HepG2 (cell line): Measurements from ENCODE around the gene RASA2. TPM values are rescaled to one million over a fixed set of nuclear protein-coding genes. Genes with fewer than 3 reads are reported as not detected.
A peak's percentile ranks its signal among the peaks of the same experiment; 100 is the strongest.

Experiments used
- ATAC-seq: fragments of 200-7000 bp; cut with Tn5 transposase; 3 replicates; pipeline ENCODE4 v1.9.1; 2020; ENCODE audit warnings: mild to moderate bottlenecking, moderate library complexity
- BruUV-seq: library from RNA; stranded (reverse); fragments of 400-500 nt; replicated peaks from 2 replicates; lab custom pipeline; 2021; lab: Mats Ljungman, UMichigan
- CTCF ChIA-PET: fragments of 300-600 bp; formaldehyde crosslinking; extraction: SDS; loops from one replicate; lab custom pipeline; 2021; ENCODE audit warnings: low total read pairs, inconsistent platforms, low intra/inter-chr PET ratio; lab: Yijun Ruan, JAX
- POLR2A ChIA-PET: fragments of 350-600 bp; sonication (Branson Sonifier 250); formaldehyde crosslinking; loops from one replicate; lab custom pipeline; 2020; ENCODE audit warnings: antibody characterized with exemption, inconsistent platforms; lab: Yijun Ruan, JAX
- DNase-seq: peaks from one replicate; pipeline ENCODE4 v3.0.0-alpha.2; 2015; ENCODE audit warnings: low spot score
- FAIRE-seq: peaks from 3 replicates; lab custom pipeline; 2011; peaks lifted over from hg19 to GRCh38; lab: Jason Lieb, UNC
- H2AFZ ChIP-seq: one replicate; pipeline ENCODE4 v1.6.1; 2011; ENCODE audit warnings: low read length, inconsistent platforms
- H3K27ac ChIP-seq: fragments of 300-600 bp; 3 replicates; pipeline ENCODE4 v1.8.0; 2011; ENCODE audit warnings: mixed run types, mild to moderate bottlenecking, mixed read lengths, low read length, inconsistent platforms; ENCODE audit not compliant: insufficient read depth; ENCODE audit errors: extremely low read length
- H3K27me3 ChIP-seq, 2 experiments: fragments of 200-600 bp in 1 of 2; 2 replicates in 1 of 2; 3 replicates in 1 of 2; pipeline versions ENCODE4 v1.6.0 to v1.8.0; 2011; ENCODE audit warnings: low read length in 2 of 2, mild to moderate bottlenecking in 2 of 2, moderate library complexity in 2 of 2, inconsistent platforms in 1 of 2; ENCODE audit not compliant: insufficient read depth in 2 of 2, control insufficient read depth in 1 of 2
- H3K36me3 ChIP-seq, 2 experiments: fragments of 200-600 bp in 1 of 2; replicated peaks in 1 of 2; 2 replicates in 1 of 2; 3 replicates in 1 of 2; pipeline versions ENCODE4 v1.5.1 to v1.8.0; 2011; ENCODE audit warnings: low read length in 2 of 2, inconsistent platforms in 1 of 2; ENCODE audit not compliant: insufficient read depth in 2 of 2, control insufficient read depth in 1 of 2
- H3K4me1 ChIP-seq: 2 replicates; pipeline ENCODE4 v1.5.1; 2012; ENCODE audit warnings: low read length, inconsistent platforms; ENCODE audit not compliant: insufficient read depth
- H3K4me2 ChIP-seq: 2 replicates; pipeline ENCODE4 v1.6.0; 2011; ENCODE audit warnings: low read depth, low read length, inconsistent platforms
- H3K4me3 ChIP-seq, 3 experiments: fragments of 200-600 bp in 1 of 3; sonication (generic), shearing (Covaris generic) in 1 of 3; replicated peaks in 1 of 3; 2 replicates each; pipeline ENCODE4 v1.5.1; 2011 to 2016; ENCODE audit warnings: low read length in 3 of 3, inconsistent platforms in 2 of 3, low read depth in 2 of 3, mild to moderate bottlenecking in 2 of 3, control low read depth in 1 of 3, mixed read lengths in 1 of 3; ENCODE audit not compliant: insufficient read depth in 1 of 3
- H3K79me2 ChIP-seq: one replicate; pipeline ENCODE4 v1.6.1; 2011; ENCODE audit warnings: low read length, inconsistent platforms; ENCODE audit not compliant: insufficient read depth
- H3K9ac ChIP-seq: 2 replicates; pipeline ENCODE4 v1.6.0; 2011; ENCODE audit warnings: mild to moderate bottlenecking, low read depth, low read length, inconsistent platforms; ENCODE audit not compliant: insufficient read depth
- H3K9me3 ChIP-seq: 2 replicates; pipeline ENCODE4 v1.5.1; 2012; ENCODE audit warnings: mild to moderate bottlenecking, low read length
- H4K20me1 ChIP-seq: 2 replicates; pipeline ENCODE4 v1.6.0; 2011; ENCODE audit warnings: inconsistent platforms, mild to moderate bottlenecking, low read length, moderate library complexity; ENCODE audit not compliant: insufficient read depth
- HOXA3 ChIP-seq: sonication (generic); formaldehyde crosslinking; IDR thresholded peaks from 2 replicates; pipeline ENCODE4 v1.5.0; 2020; ENCODE audit warnings: missing genetic modification reagents
- NFKB2 ChIP-seq: sonication (generic); formaldehyde crosslinking; IDR thresholded peaks from 2 replicates; pipeline ENCODE4 v1.4.0; 2020; ENCODE audit warnings: missing genetic modification reagents, borderline replicate concordance
- PHF8 ChIP-seq: sonication (generic); formaldehyde crosslinking; IDR thresholded peaks from 2 replicates; pipeline ENCODE4 v1.5.0; 2020; ENCODE audit warnings: missing genetic modification reagents
- SIX1 ChIP-seq: sonication (generic); formaldehyde crosslinking; IDR thresholded peaks from 2 replicates; pipeline ENCODE4 v1.4.0; 2020; ENCODE audit warnings: missing genetic modification reagents, borderline replicate concordance
- SP1 ChIP-seq, 2 experiments: fragments of 450-650 bp in 1 of 2; sonication (generic) in 1 of 2; formaldehyde crosslinking in 1 of 2; IDR thresholded peaks; 2 replicates each; pipeline versions ENCODE4 v1.4.0 to v1.6.1; 2016 to 2020; ENCODE audit warnings: missing genetic modification reagents in 1 of 2
- ZNF17 ChIP-seq: sonication (generic); formaldehyde crosslinking; IDR thresholded peaks from 2 replicates; pipeline ENCODE4 v1.5.0; 2020; ENCODE audit warnings: mild to moderate bottlenecking, missing genetic modification reagents
- ZSCAN20 ChIP-seq: sonication (generic); formaldehyde crosslinking; IDR thresholded peaks from 2 replicates; pipeline ENCODE4 v1.4.0; 2020; ENCODE audit warnings: missing genetic modification reagents, mild to moderate bottlenecking, borderline replicate concordance
- WGBS: methylation state at CpG from one replicate; pipeline ENCODE4 v1.1.6; 2017; ENCODE audit warnings: low lambda C conversion rate; 5-methylcytosine and 5-hydroxymethylcytosine counted together
- in situ Hi-C: cut with HindIII; loops from 2 replicates; pipeline ENCODE4 v1.10.0; 2017; ENCODE audit warnings: low pct_unique_long_range_greater_than_20kb; ENCODE audit not compliant: extremely low pct_ligation_motif_present
- intact Hi-C: fragments of 100-400 bp; cut with micrococcal nuclease; formaldehyde crosslinking; loops from one replicate; pipeline ENCODE4 v1.10.0; 2022; ENCODE audit not compliant: unreplicated experiment
- polyA plus RNA-seq, 8 experiments: library from polyadenylated mRNA; depleted of rRNA in 3 of 8; stranded (reverse) in 7 of 8; unstranded in 1 of 8; fragments of >200 nt; fragmentation: Illumina TruSeq in 4 of 8; extraction: Trizol in 4 of 8; gene quantifications; 2 replicates each; pipeline versions ENCODE4 v1.2.1 to v1.2.3, GENCODE V29; 2011 to 2016; ENCODE audit warnings: low read depth in 4 of 8, missing spikeins in 1 of 8, mixed read lengths in 1 of 8; ENCODE audit not compliant: insufficient read depth in 1 of 8
- total RNA-seq, 5 experiments: library from RNA; depleted of rRNA; stranded (reverse); fragments of >200 nt; fragmentation: Illumina TruSeq; extraction: Trizol; gene quantifications; 2 replicates each; pipeline ENCODE4 v1.2.3, GENCODE V29; 2016; ENCODE audit warnings: low read depth in 1 of 5
- TF ChIP-seq, protein P1 (sequence below): sonication (generic); formaldehyde crosslinking; IDR thresholded peaks from 2 replicates; pipeline ENCODE4 v1.4.0; 2020; ENCODE audit warnings: missing genetic modification reagents
- TF ChIP-seq, protein P2 (sequence below): sonication (generic); formaldehyde crosslinking; IDR thresholded peaks from 2 replicates; pipeline ENCODE4 v1.8.0; 2022; ENCODE audit warnings: missing genetic modification reagents, mild to moderate bottlenecking, borderline replicate concordance
- TF ChIP-seq, protein P3 (sequence below): IDR thresholded peaks from 2 replicates; pipeline ENCODE4 v1.6.1; 2016; ENCODE audit warnings: control low read depth

The RASA2 gene
- total and polyA plus RNA-seq, 2 of the 13 experiments (the other 11 are each of a cell fraction or from before 2014, with no cell fraction given), result 5.4 to 8.5 TPM

DNA sequence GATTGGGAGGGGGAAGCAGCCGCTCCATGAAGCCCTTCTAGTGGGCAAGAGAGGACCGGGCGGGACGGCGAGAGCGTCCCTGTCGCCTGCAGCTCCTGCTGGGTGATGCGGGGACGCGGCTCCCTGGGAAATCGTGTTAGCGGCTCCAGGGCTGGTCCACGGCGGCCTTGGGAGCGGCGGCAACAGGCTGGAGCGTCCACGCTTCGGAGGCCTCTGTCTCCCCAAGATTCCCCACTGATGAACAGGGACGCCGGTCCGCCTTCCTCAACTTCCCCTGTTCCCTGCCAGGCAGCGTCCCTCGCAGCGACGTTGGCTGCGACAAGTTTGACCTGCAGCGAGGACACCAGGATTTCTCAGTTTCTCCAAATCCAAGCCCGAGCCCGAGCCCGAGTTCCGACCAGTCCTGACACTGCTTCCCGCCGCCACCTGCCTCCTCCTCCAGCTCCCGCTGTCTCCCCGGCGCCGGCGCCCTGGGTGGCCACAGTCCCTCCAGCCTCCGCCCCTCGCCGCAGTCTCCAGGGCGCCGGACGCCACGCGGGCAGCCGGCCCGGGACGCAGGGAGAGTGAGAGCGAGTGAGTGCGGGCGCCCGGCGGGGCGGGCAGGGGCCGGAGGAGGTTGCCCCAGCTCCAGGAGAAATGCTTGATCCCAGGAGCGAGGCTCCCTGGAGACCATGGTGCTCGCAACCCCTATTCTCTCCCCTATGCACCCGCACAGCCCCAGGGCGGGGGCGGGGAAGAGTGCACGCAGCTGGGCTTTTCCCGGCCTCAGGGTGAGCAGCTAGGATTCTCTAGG lies 173.2 kb downstream of the RASA2 start (continued):
- no peak for TF ChIP-seq ZNF17 (CRISPR knock-in tag)
- peak; percentile 19; the same call in 1 of the 2 replicates for TF ChIP-seq PHF8 (CRISPR knock-in tag)
- TF ChIP-seq SP1 (IDR thresholded peaks at IDR 0.05), result no peak
- TF ChIP-seq SP1 (CRISPR knock-in tag; IDR thresholded peaks at IDR 0.05), result no peak
- TF ChIP-seq NFKB2 (CRISPR knock-in tag), result no peak; the same call in 1 of the 2 replicates
- TF ChIP-seq, protein P1, sequence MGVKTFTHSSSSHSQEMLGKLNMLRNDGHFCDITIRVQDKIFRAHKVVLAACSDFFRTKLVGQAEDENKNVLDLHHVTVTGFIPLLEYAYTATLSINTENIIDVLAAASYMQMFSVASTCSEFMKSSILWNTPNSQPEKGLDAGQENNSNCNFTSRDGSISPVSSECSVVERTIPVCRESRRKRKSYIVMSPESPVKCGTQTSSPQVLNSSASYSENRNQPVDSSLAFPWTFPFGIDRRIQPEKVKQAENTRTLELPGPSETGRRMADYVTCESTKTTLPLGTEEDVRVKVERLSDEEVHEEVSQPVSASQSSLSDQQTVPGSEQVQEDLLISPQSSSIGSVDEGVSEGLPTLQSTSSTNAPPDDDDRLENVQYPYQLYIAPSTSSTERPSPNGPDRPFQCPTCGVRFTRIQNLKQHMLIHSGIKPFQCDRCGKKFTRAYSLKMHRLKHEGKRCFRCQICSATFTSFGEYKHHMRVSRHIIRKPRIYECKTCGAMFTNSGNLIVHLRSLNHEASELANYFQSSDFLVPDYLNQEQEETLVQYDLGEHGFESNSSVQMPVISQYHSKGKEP (CRISPR knock-in tag), result no peak
- TF ChIP-seq, protein P2, sequence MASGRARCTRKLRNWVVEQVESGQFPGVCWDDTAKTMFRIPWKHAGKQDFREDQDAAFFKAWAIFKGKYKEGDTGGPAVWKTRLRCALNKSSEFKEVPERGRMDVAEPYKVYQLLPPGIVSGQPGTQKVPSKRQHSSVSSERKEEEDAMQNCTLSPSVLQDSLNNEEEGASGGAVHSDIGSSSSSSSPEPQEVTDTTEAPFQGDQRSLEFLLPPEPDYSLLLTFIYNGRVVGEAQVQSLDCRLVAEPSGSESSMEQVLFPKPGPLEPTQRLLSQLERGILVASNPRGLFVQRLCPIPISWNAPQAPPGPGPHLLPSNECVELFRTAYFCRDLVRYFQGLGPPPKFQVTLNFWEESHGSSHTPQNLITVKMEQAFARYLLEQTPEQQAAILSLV (CRISPR knock-in tag), result peak; percentile 40; the same call in 1 of the 2 replicates
- 0 out of 2 replicates have a peak, but pooled peaks have one; percentile 21 for TF ChIP-seq HOXA3
- TF ChIP-seq, all 625 proteins: peak for 58

DNA sequence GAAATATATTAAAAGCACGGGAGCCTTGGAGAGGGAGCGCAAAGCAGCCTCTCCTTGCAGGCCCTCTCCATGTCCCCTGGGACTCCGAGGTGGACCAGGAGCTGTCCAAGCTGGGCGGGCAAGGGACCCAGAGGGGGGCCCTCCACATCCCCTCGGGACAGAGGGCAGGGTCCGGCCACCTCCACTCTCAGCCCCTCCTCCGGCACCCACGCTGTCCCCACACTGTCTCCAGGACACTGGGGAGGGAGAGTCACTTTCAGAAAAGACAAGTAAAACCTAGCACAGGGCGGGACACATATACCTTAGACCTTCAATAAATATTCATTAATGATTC lies 173.8 kb downstream of the RASA2 start:
- 11% methylated on average over 6 of the region's 9 CpGs for WGBS
- no peak for ATAC-seq
- H3K4me1 ChIP-seq, result peaks cover 37% of the 10 kb centered on the region
- no peak for DNase-seq
- H3K27ac ChIP-seq, result no peak overlapping the region
- H3K36me3 ChIP-seq, result no peaks in the 10 kb centered on the region
- no TSS peak for BruUV-seq
- H4K20me1 ChIP-seq, result no peaks in the 10 kb centered on the region
- peak overlapping the region; percentile 99 for H3K4me2 ChIP-seq
- no peak for FAIRE-seq
- H3K27me3 ChIP-seq, result peaks cover 3 to 35% of the 10 kb centered on the region in 2 experiments
- ChIA-PET CTCF (no interaction called here), POLR2A (interaction anchor here (2.3 kb wide), 1 partner anchor 68 kb away, joined by 5 read pairs; no protein-coding TSS in a partner anchor)
- H3K9ac ChIP-seq, result peak overlapping the region; percentile 29; the same call in 1 of the 2 replicates
- in situ Hi-C loops (no loop called here), intact Hi-C loops (no loop called here)
- H3K79me2 ChIP-seq, result no peaks in the 10 kb centered on the region
- TF ChIP-seq ZSCAN20 (CRISPR knock-in tag) (no peak), SIX1 (no peak)
- TF ChIP-seq, protein P3, sequence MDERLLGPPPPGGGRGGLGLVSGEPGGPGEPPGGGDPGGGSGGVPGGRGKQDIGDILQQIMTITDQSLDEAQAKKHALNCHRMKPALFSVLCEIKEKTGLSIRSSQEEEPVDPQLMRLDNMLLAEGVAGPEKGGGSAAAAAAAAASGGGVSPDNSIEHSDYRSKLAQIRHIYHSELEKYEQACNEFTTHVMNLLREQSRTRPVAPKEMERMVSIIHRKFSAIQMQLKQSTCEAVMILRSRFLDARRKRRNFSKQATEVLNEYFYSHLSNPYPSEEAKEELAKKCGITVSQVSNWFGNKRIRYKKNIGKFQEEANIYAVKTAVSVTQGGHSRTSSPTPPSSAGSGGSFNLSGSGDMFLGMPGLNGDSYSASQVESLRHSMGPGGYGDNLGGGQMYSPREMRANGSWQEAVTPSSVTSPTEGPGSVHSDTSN, result no peak
- H3K4me3 ChIP-seq, result peak overlapping the region; percentile 58 to 76 (median 59)
- H2AFZ ChIP-seq, result no peak overlapping the region
- no peaks in the 10 kb centered on the region for H3K9me3 ChIP-seq
